GM12891 (cell line): ENCODE data around the gene ARMH2.

Experiments
- POLR2A ChIP-seq: IDR thresholded peaks from 2 replicates; pipeline ENCODE4 v1.6.1; 2011; ENCODE audit warnings: low read depth, low read length, control low read depth
- POLR2AphosphoS5 ChIP-seq: IDR thresholded peaks from 2 replicates; pipeline ENCODE4 v1.6.1; 2011; ENCODE audit warnings: low read depth, low read length, control low read depth
- POU2F2 ChIP-seq: IDR thresholded peaks from 2 replicates; pipeline ENCODE4 v1.6.1; 2011; ENCODE audit warnings: low read depth, mild to moderate bottlenecking, control low read depth, low read length, moderate library complexity
- SPI1 ChIP-seq: IDR thresholded peaks from 2 replicates; pipeline ENCODE4 v1.6.1; 2011; ENCODE audit warnings: low read depth, low read length, control low read depth

- TF ChIP-seq POLR2AphosphoS5 (no peak), POU2F2 (no peak), POLR2A (no peak), SPI1 (no peak)
Measured at GRCh38 chr6:24778878-24779277, 19.8 kb downstream of the ARMH2 start.
